OCI-LY3 (cell line): Measurements from ENCODE around the gene EGR1.

Source experiments
- H2AFZ ChIP-seq: fragments of 200-600, 300-600 bp; shearing (Covaris generic); 2 replicates; pipeline ENCODE4 v1.6.0; 2014; ENCODE audit warnings: antibody characterized with exemption, low read depth, low read length
- H3K27ac ChIP-seq: fragments of 200-600, 300-600 bp; sonication (generic); 2 replicates; pipeline ENCODE4 v1.5.1; 2014; ENCODE audit warnings: mild to moderate bottlenecking, low read length, moderate library complexity, mixed read lengths
- H3K27me3 ChIP-seq: fragments of 200-600, 300-600 bp; sonication (generic); 2 replicates; pipeline ENCODE4 v1.6.1; 2014; ENCODE audit warnings: low read depth, low read length, mixed read lengths
- H3K36me3 ChIP-seq: fragments of 200-600, 300-600 bp; sonication (generic); replicated peaks from 2 replicates; pipeline ENCODE3; 2014; ENCODE audit warnings: low read depth, low read length, mixed read lengths
- H3K4me1 ChIP-seq: fragments of 300-600, 200-600 bp; sonication (generic); 2 replicates; pipeline ENCODE4 v1.6.1; 2014; ENCODE audit warnings: low read length, mixed read lengths
- H3K4me2 ChIP-seq: fragments of 200-600, 300-600 bp; sonication (generic); 2 replicates; pipeline ENCODE4 v1.6.1; 2014; ENCODE audit warnings: low read length, mixed read lengths
- H3K4me3 ChIP-seq: fragments of 300-600, 200-600 bp; sonication (generic); 2 replicates; pipeline ENCODE4 v1.5.1; 2014; ENCODE audit warnings: antibody characterized with exemption, mild to moderate bottlenecking, low read length, moderate library complexity
- H3K79me2 ChIP-seq: fragments of 300-600, 200-600 bp; shearing (Covaris generic); 2 replicates; pipeline ENCODE4 v1.6.1; 2014; ENCODE audit warnings: mild to moderate bottlenecking, low read length, mixed read lengths
- H3K9ac ChIP-seq: fragments of 300-600, 200-600 bp; shearing (Covaris generic); 2 replicates; pipeline ENCODE4 v1.6.0; 2014; ENCODE audit warnings: mild to moderate bottlenecking, low read length, moderate library complexity
- H3K9me3 ChIP-seq: fragments of 200-600, 300-600 bp; shearing (Covaris generic); 2 replicates; pipeline ENCODE4 v1.6.1; 2014; ENCODE audit warnings: low read length, mixed read lengths; ENCODE audit not compliant: insufficient read depth
- H4K20me1 ChIP-seq: fragments of 200-600, 300-600 bp; sonication (generic); 2 replicates; pipeline ENCODE4 v1.6.1; 2016; ENCODE audit warnings: low read length, mixed read lengths; ENCODE audit not compliant: insufficient read depth
- CTCF ChIP-seq: fragments of 200-600, 300-600 bp; sonication (generic); IDR thresholded peaks from 2 replicates; pipeline ENCODE4 v1.5.1; 2014; ENCODE audit warnings: antibody characterized with exemption, low read length, low read depth
- EZH2phosphoT487 ChIP-seq: fragments of 200-600 bp; shearing (Covaris generic); IDR thresholded peaks from 2 replicates; pipeline ENCODE4 v1.6.1; 2018; ENCODE audit warnings: antibody characterized with exemption, mixed run types, low read depth

EGR1 gene

GRCh38 chr5:138438003-138438723 lies 27.1 kb upstream of the EGR1 start:
- TF ChIP-seq EZH2phosphoT487: no peak
- TF ChIP-seq CTCF: no peak
- no peak overlapping the region for H3K27ac ChIP-seq
- no peaks in the 10 kb centered on the region for H3K9me3 ChIP-seq
- H3K27me3 ChIP-seq: no peaks in the 10 kb centered on the region
- H3K4me1 ChIP-seq: peaks cover 10% of the 10 kb centered on the region; the same call in 1 of the 2 replicates
- peak overlapping the region; percentile 81 for H3K4me3 ChIP-seq
- H3K79me2 ChIP-seq: no peaks in the 10 kb centered on the region
- peak overlapping the region; percentile 43; the same call in 1 of the 2 replicates for H3K9ac ChIP-seq
- H3K4me2 ChIP-seq: peak overlapping the region; percentile 82
- no peak overlapping the region for H2AFZ ChIP-seq
- H4K20me1 ChIP-seq: no peaks in the 10 kb centered on the region
- H3K36me3 ChIP-seq: peaks cover 13% of the 10 kb centered on the region

GRCh38 chr5:138438724-138439476 lies 26.4 kb upstream of the EGR1 start, which contains the start of gene REEP2:
REEP2 (plus strand) TSS chr5:138439057; CDS start chr5:138439209, 152 bp downstream.
- H3K36me3 ChIP-seq: peaks cover 13% of the 10 kb centered on the region
- no peaks in the 10 kb centered on the region for H3K27me3 ChIP-seq
- H3K79me2 ChIP-seq: no peaks in the 10 kb centered on the region
- H4K20me1 ChIP-seq: no peaks in the 10 kb centered on the region
- no peak within 1 kb of the TSS for H3K27ac ChIP-seq
- peak within 1 kb of the TSS; percentile 82 for H3K4me2 ChIP-seq
- peaks cover 10% of the 10 kb centered on the region; the same call in 1 of the 2 replicates for H3K4me1 ChIP-seq
- no peaks in the 10 kb centered on the region for H3K9me3 ChIP-seq
- H3K9ac ChIP-seq: peak within 1 kb of the TSS; percentile 57
- H2AFZ ChIP-seq: 0 out of 2 replicates have a peak within 1 kb of the TSS, but pooled peaks have one; percentile 39
- TF ChIP-seq EZH2phosphoT487 (no peak), CTCF (no peak)
- H3K4me3 ChIP-seq: peak within 1 kb of the TSS; percentile 81

GRCh38 chr5:138439477-138440158 lies 25.7 kb upstream of the EGR1 start:
- Histone ChIP-seq H3K79me2 (no peaks in the 10 kb centered on the region), H3K9me3 (no peaks in the 10 kb centered on the region), H3K4me1 (peaks cover 10% of the 10 kb centered on the region; the same call in 1 of the 2 replicates), H3K4me3 (peak overlapping the region; percentile 81), H3K27me3 (no peaks in the 10 kb centered on the region), H3K9ac (peak overlapping the region; percentile 57), H3K4me2 (peak overlapping the region; percentile 82), H3K27ac (no peak overlapping the region), H4K20me1 (no peaks in the 10 kb centered on the region), H2AFZ (0 out of 2 replicates have a peak overlapping the region, but pooled peaks have one; percentile 39), H3K36me3 (peaks cover 13% of the 10 kb centered on the region)
- TF ChIP-seq EZH2phosphoT487 (no peak), CTCF (no peak)
